Sigmoid colon (tissue), 3 donors: ENCODE data around the gene CYP27A1.

Experiments
- CTCF ChIP-seq, 4 experiments: fragments of 450-650 bp in 3 of 4; fragments of 200-600 bp in 1 of 4; IDR thresholded peaks; one replicate each; pipeline ENCODE4 v1.5.1; 2016 to 2019; ENCODE audit warnings: antibody characterized with exemption in 4 of 4, mild to moderate bottlenecking in 3 of 4, moderate library complexity in 2 of 4
- POLR2A ChIP-seq, 2 donors: fragments of 450-650 bp; IDR thresholded peaks; one replicate each; pipeline ENCODE4 v1.6.1; 2016; ENCODE audit warnings: antibody characterized with exemption in 2 of 2, mild to moderate bottlenecking in 2 of 2, moderate library complexity in 2 of 2

- TF ChIP-seq CTCF (IDR thresholded peaks at IDR 0.05) (no peak), POLR2A (IDR thresholded peaks at IDR 0.05) (no peak)
Observed at GRCh38 chr2:218777276-218777990, 4.5 kb upstream of the CYP27A1 start.
